ENCODE results near the gene IL1R1. TPM values are rescaled to one million over a fixed set of nuclear protein-coding genes. Genes with fewer than 3 reads are reported as not detected.

IL1R1 gene
- 150 and 152 TPM in 2 replicates for total RNA-seq (ENCODE audit: low replicate concordance)

GRCh38 chr2:102141970-102142828 is at the start of gene IL1R1:
Gene IL1R1, plus strand, starts transcription at chr2:102142746. Its CDS starts 14,979 bp downstream, at chr2:102157725.
- no peak for TF ChIP-seq CTCF (IDR thresholded peaks at IDR 0.05; ENCODE audit: insufficient read depth, low read length)
- H3K4me3 ChIP-seq (ENCODE audit: low read depth, low read length), result peak within 1 kb of the TSS; percentile 92
- DNase-seq (ENCODE audit: low read depth), result peak; percentile 74

GRCh38 chr2:102093662-102094061 is 48.9 kb upstream of the IL1R1 start:
- TF ChIP-seq CTCF (IDR thresholded peaks at IDR 0.05; ENCODE audit: insufficient read depth, low read length), result no peak
- no peak overlapping the region for H3K4me3 ChIP-seq (ENCODE audit: low read depth, low read length)
- no peak for DNase-seq (ENCODE audit: low read depth)

- DNase-seq (ENCODE audit: low read depth), result peak; percentile 86
- no peak for TF ChIP-seq CTCF (IDR thresholded peaks at IDR 0.05; ENCODE audit: insufficient read depth, low read length)
These were observed 47.6 kb upstream of the IL1R1 start for GRCh38 chr2:102094917-102095316.

GRCh38 chr2:102096103-102096502 is 46.4 kb upstream of the IL1R1 start:
- no peak for TF ChIP-seq CTCF (IDR thresholded peaks at IDR 0.05; ENCODE audit: insufficient read depth, low read length)
- H3K4me3 ChIP-seq (ENCODE audit: low read depth, low read length), result no peak overlapping the region
- peak; percentile 29 for DNase-seq (ENCODE audit: low read depth)

More at GRCh38 chr2:102094917-102095316, 47.6 kb upstream of the IL1R1 start:
- H3K4me3 ChIP-seq (ENCODE audit: low read depth, low read length), result no peak overlapping the region

GRCh38 chr2:102098756-102099155 is 43.8 kb upstream of the IL1R1 start:
- no peak for TF ChIP-seq CTCF (IDR thresholded peaks at IDR 0.05; ENCODE audit: insufficient read depth, low read length)
- no peak overlapping the region for H3K4me3 ChIP-seq (ENCODE audit: low read depth, low read length)
- DNase-seq (ENCODE audit: low read depth), result no peak

GRCh38 chr2:102099536-102100298 is 42.8 kb upstream of the IL1R1 start:
- peak; percentile 95 for DNase-seq (ENCODE audit: low read depth)

More at GRCh38 chr2:102099536-102100298, 42.8 kb upstream of the IL1R1 start:
- TF ChIP-seq CTCF (IDR thresholded peaks at IDR 0.05; ENCODE audit: insufficient read depth, low read length), result no peak
- no peak overlapping the region for H3K4me3 ChIP-seq (ENCODE audit: low read depth, low read length)

Data from fibroblast of the aortic adventitia (primary cell).